GM18951 (cell line): Measurements from ENCODE around the gene BSPH1.
"Not testable (repeated sequence)": the region's sequence is repeated elsewhere in the genome, so short reads cannot be mapped to it uniquely, and the experiment has no call there.

Experiments
- POLR2A ChIP-seq: IDR thresholded peaks from 4 replicates; pipeline ENCODE4 v1.6.1; 2011; ENCODE audit warnings: mild to moderate bottlenecking; ENCODE audit not compliant: insufficient read length, insufficient read depth; ENCODE audit errors: extremely low read depth
- in situ Hi-C: fragments of 300-500 bp; cut with MboI; formaldehyde crosslinking; loops from one replicate; pipeline ENCODE4 v1.12.0; 2022; ENCODE audit warnings: low sequenced_read_pairs, mixed read lengths, inconsistent platforms; ENCODE audit not compliant: unreplicated experiment

Gene BSPH1

DNA sequence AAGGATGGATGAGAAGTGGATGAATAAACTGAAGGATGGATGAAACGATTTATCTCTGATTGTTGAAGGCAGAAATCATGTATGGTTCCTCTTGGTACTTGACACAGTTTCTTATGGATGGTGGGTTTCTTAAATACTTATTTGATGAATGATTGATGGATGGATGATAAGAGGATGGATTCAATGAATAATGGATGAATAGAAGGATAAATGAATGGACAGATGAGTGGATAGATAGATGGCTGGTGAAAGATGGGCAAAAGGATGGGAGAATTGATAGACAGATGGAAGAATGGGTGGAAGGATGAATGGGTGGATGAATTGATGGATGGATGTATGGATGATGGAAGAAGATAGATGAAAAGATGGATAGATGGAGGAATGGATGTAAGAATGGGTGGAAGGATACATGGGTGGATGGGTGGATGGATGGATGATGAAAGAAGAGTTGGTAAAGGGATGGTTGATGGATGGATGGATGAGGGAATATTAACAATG, 4.3 kb upstream of the BSPH1 start:
- in situ Hi-C loops: no loop called here
- no peak for TF ChIP-seq POLR2A

DNA sequence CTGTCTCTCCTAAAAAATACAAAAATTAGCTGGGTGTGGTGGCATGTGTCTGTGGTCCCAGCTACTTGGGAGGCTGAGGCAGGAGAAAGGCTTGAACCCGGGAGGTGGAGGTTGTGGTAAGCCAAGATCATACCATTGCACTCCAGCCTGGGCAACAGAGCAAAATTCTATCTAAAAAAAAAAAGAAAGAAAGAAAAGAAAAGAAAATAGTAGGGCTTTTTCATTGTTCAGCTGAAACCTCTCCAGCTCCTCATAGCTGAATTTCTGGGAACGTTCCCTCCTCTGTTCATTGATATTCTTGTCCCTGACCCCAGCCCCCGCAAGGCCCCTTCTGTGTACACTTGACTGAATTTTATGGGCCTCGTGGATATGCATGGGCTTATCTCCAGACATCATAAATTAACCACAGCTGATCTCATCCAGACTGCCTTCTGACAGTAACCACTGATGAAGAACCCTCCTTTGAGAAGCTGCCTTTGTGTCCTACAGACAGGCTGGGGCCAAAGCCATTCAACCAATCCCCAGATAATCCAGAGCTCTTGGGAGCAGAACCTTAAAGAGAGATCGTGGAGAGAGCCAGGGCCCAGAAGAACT, 2.3 kb upstream of the BSPH1 start, which contains the start of gene ELSPBP1:
ELSPBP1 (plus strand) TSS at position 424 of the 594 bp plus-strand sequence. CDS start 14,036 bp downstream, outside the sequence.
- no peak for TF ChIP-seq POLR2A
- in situ Hi-C loops: no loop called here

DNA sequence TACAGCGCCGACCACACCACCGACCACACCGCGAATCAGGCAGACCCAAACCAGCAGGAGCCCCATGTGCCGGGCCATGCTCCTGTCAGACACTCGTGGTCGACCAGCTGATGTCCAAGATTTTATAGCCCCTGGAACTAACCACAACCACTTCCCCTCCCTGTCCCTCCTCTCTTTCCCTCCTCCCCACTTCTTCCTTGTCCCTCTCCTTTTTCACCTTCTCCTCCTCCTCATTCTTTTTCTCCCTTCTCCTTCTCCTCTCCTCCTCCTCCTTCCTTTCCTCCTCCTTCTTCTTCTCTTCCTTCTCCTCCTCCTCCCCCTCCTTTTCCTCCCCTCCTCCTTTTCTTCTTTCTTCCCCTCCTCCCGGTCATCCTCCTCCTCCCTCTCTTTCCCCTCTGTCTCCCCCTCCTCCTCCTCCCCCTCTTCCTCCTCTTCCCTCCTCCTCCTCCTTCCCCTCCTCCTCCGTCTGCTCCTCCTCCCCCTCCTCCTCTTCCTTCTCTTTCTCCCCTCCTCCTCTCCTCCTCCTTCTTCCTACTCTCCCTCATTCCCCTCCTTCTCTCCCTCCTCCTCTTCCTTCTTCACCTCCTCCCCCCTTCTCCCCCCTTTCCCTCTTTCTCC, 670 bp downstream of the BSPH1 start:
- TF ChIP-seq POLR2A: no peak
- in situ Hi-C loops: no loop called here

DNA sequence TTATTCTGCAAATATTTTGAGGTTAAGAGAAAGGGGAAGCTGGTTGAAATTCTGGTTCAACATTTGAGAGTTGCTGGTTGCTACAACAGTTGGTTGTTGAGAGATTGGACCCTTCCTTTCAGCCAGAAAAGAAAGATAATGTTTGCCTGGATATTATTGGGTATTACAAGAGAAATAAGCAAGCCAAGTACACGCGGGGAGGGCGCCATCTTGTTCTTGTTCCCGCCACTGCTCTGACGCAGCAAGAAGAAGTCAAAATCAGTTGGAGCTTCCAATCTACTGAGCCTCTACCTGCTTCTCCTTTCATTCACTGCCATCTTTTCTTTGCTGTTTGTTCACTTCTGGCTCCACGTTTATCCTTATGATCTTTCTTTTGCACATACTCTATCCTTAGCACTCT, 18.4 kb downstream of the BSPH1 start:
- TF ChIP-seq POLR2A: no peak
- in situ Hi-C loops: loop anchor here (25.0 kb wide), 1 partner anchor 289 kb away; the partner anchor contains the start of genes CARD8 and ZNF114

DNA sequence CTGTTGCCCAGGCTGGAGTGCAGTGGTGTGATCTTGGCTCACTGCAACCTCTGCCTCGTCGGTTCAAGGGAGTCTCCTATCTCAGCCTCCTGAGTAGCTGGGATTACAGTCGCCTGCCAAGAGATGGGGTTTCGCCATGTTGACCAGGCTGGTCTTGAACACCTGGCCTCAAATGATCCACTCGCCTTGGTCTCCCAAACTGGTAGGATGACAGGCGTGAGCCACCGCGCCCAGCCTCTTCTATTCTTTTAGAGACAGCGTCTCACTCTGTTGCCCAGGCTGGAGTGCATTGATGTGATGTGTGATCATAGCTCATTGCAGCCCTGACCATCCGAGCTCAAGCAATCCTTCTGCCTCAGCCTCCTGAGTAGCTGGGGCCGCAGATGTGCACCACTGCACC, 36.0 kb downstream of the BSPH1 start:
- in situ Hi-C loops: loop anchor here (25.0 kb wide), 1 partner anchor 306 kb away; the partner anchor contains the start of genes CARD8 and ZNF114

DNA sequence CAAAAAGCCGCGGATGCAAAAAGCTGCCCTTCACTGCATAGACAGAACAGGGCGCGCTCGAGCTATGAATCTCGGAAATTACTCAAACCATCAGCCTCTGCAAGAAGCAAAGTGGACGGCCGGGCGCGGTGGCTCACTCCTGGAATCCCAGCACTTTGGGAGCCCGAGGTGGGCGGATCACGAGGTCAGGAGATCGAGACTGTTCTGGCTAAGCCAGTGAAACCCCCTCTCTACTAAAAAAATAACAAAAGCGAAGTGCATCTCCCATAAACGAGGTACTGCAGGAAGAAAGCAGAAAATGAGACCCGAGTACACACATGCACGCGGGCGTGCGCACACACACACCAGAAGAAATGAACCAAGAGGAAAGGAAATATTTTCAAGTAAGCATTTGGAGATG, 39.8 kb downstream of the BSPH1 start:
- in situ Hi-C loops: loop anchor here (25.0 kb wide), 1 partner anchor 310 kb away; the partner anchor contains the start of genes CARD8 and ZNF114

DNA sequence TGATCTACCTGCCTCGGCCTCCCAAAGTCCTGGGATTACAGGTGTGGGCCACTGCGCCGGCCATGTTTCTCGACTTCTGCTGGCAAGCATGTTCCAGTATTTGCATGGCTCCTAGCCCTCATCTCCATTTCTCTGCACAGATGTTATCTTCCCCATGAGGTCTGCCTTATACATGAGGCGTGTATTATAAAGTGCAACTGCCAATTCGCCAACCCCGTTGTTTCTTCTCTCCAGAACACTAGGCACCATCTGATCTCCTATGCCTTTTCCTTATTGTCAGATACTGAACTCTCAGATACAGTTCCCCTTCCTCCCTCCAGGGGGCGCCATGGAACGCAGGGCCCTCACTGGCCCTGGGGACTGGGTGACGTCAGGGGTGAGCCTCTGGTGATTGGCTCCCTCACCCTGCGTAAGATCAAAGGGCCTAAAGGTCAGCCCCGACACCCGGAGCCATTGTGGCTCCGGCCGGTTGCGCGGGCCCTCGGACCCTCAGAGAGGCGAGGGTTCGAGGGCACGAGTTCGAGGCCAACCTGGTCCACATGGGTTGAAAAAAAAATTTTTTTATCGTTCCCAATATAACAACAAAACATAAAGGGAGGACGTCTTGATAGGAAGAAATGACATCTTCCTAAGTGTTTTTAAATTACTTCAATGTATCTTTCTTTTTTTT, 42.0 kb downstream of the BSPH1 start:
- in situ Hi-C loops: loop anchor here (25.0 kb wide), 1 partner anchor 312 kb away; the partner anchor contains the start of genes CARD8 and ZNF114

DNA sequence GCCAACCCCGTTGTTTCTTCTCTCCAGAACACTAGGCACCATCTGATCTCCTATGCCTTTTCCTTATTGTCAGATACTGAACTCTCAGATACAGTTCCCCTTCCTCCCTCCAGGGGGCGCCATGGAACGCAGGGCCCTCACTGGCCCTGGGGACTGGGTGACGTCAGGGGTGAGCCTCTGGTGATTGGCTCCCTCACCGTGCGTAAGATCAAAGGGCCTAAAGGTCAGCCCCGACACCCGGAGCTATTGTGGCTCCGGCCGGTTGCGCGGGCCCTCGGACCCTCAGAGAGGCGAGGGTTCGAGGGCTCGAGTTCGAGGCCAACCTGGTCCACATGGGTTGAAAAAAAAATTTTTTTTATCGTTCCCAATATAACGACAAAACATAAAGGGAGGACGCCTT, 63.4 kb downstream of the BSPH1 start:
- in situ Hi-C loops: not testable (repeated sequence)

DNA sequence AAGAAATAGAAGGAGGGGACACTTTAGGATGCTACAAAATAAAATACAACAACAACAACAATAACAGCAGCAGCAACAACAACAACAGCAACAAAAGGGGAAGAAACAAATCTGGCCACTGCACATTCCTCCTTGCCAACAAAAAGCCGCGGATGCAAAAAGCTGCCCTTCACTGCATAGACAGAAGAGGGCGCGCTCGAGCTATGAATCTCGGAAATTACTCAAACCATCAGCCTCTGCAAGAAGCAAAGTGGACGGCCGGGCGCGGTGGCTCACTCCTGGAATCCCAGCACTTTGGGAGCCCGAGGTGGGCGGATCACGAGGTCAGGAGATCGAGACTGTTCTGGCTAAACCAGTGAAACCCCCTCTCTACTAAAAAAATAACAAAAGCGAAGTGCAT, 71.9 kb downstream of the BSPH1 start:
- in situ Hi-C loops: not testable (repeated sequence)
